ENCODE data around the gene ROM1.
"Not testable (repeated sequence)": the region's sequence is repeated elsewhere in the genome, so short reads cannot be mapped to it uniquely, and the experiment has no call there.

Gene ROM1

GRCh38 chr11:62577046-62577714, 35.9 kb upstream of the ROM1 start:
- Mint-ChIP-seq H3K27ac (peak overlapping the region; percentile 60), H3K4me1 (ENCODE audit: low read depth) (peaks cover 26% of the 10 kb centered on the region), H3K9me3 (no peaks in the 10 kb centered on the region), H3K4me3 (no peak overlapping the region), H3K27me3 (no peaks in the 10 kb centered on the region), H3K36me3 (ENCODE audit: low read depth) (peaks cover 88% of the 10 kb centered on the region)
- DNase-seq: no peak

- no peaks in the 10 kb centered on the region for H3K27me3 Mint-ChIP-seq
- no peaks in the 10 kb centered on the region for H3K9me3 Mint-ChIP-seq
- no peak overlapping the region for H3K27ac Mint-ChIP-seq
- no peak overlapping the region for H3K4me3 Mint-ChIP-seq
- peaks cover 86% of the 10 kb centered on the region for H3K36me3 Mint-ChIP-seq (ENCODE audit: low read depth)
- H3K4me1 Mint-ChIP-seq (ENCODE audit: low read depth): peaks cover 19% of the 10 kb centered on the region
- no peak for DNase-seq
Measured at GRCh38 chr11:62578541-62578940, 34.5 kb upstream of the ROM1 start.

- Mint-ChIP-seq H3K4me1 (ENCODE audit: low read depth) (peaks cover 19% of the 10 kb centered on the region), H3K27ac (no peak overlapping the region), H3K4me3 (no peak overlapping the region), H3K36me3 (ENCODE audit: low read depth) (peaks cover 87% of the 10 kb centered on the region), H3K27me3 (no peaks in the 10 kb centered on the region), H3K9me3 (no peaks in the 10 kb centered on the region)
- no peak for DNase-seq
Measured at GRCh38 chr11:62579252-62579651, 33.8 kb upstream of the ROM1 start.

GRCh38 chr11:62580959-62581715, 31.9 kb upstream of the ROM1 start:
- Mint-ChIP-seq H3K4me1 (ENCODE audit: low read depth) (peaks cover 10% of the 10 kb centered on the region), H3K27ac (peak overlapping the region; percentile 23), H3K27me3 (no peaks in the 10 kb centered on the region), H3K36me3 (ENCODE audit: low read depth) (peaks cover 78% of the 10 kb centered on the region), H3K9me3 (no peaks in the 10 kb centered on the region), H3K4me3 (no peak overlapping the region)
- no peak for DNase-seq

- DNase-seq, H3K27me3 Mint-ChIP-seq, H3K4me3 Mint-ChIP-seq, H3K9me3 Mint-ChIP-seq, H3K27ac Mint-ChIP-seq: not testable (repeated sequence)
- Mint-ChIP-seq H3K4me1 (ENCODE audit: low read depth) (peaks cover 10% of the 10 kb centered on the region), H3K36me3 (ENCODE audit: low read depth) (peaks cover 77% of the 10 kb centered on the region)
Measured at GRCh38 chr11:62581735-62582134, 31.3 kb upstream of the ROM1 start.

- H3K9me3 Mint-ChIP-seq, DNase-seq, H3K4me3 Mint-ChIP-seq, H3K27me3 Mint-ChIP-seq: not testable (repeated sequence)
- H3K27ac Mint-ChIP-seq: peak overlapping the region; percentile 40
- H3K36me3 Mint-ChIP-seq (ENCODE audit: low read depth): peaks cover 79% of the 10 kb centered on the region
- H3K4me1 Mint-ChIP-seq (ENCODE audit: low read depth): peaks cover 30% of the 10 kb centered on the region
Measured at GRCh38 chr11:62585356-62585755, 27.7 kb upstream of the ROM1 start.

GRCh38 chr11:62588966-62589637, 24.0 kb upstream of the ROM1 start:
- Mint-ChIP-seq H3K9me3 (no peaks in the 10 kb centered on the region), H3K27ac (peak overlapping the region; percentile 97), H3K4me1 (ENCODE audit: low read depth) (peaks cover 52% of the 10 kb centered on the region), H3K4me3 (peak overlapping the region; percentile 97), H3K36me3 (ENCODE audit: low read depth) (peaks cover 81% of the 10 kb centered on the region), H3K27me3 (no peaks in the 10 kb centered on the region)
- no peak for DNase-seq

GRCh38 chr11:62591448-62592145, 21.5 kb upstream of the ROM1 start, which contains the start of gene TUT1:
TSS of gene TUT1 (minus strand) at chr11:62591523. CDS start at chr11:62591485, 38 bp downstream.
- peak; percentile 94 for DNase-seq
- H3K27ac Mint-ChIP-seq: peak within 1 kb of the TSS; percentile 97
- peak within 1 kb of the TSS; percentile 97 for H3K4me3 Mint-ChIP-seq
- H3K9me3 Mint-ChIP-seq: no peaks in the 10 kb centered on the region
- peaks cover 91% of the 10 kb centered on the region for H3K36me3 Mint-ChIP-seq (ENCODE audit: low read depth)
- H3K4me1 Mint-ChIP-seq (ENCODE audit: low read depth): peaks cover 58% of the 10 kb centered on the region
- no peaks in the 10 kb centered on the region for H3K27me3 Mint-ChIP-seq

- peak overlapping the region; percentile 97 for H3K4me3 Mint-ChIP-seq
- H3K4me1 Mint-ChIP-seq (ENCODE audit: low read depth): peaks cover 62% of the 10 kb centered on the region
- DNase-seq: no peak
- no peaks in the 10 kb centered on the region for H3K9me3 Mint-ChIP-seq
- H3K27me3 Mint-ChIP-seq: no peaks in the 10 kb centered on the region
- peaks cover 92% of the 10 kb centered on the region for H3K36me3 Mint-ChIP-seq (ENCODE audit: low read depth)
- peak overlapping the region; percentile 97 for H3K27ac Mint-ChIP-seq
Measured at GRCh38 chr11:62592146-62592815, 20.8 kb upstream of the ROM1 start.

GRCh38 chr11:62592989-62593421, 20.1 kb upstream of the ROM1 start:
- no peak for DNase-seq
- peaks cover 92% of the 10 kb centered on the region for H3K36me3 Mint-ChIP-seq (ENCODE audit: low read depth)
- peaks cover 64% of the 10 kb centered on the region for H3K4me1 Mint-ChIP-seq (ENCODE audit: low read depth)
- peak overlapping the region; percentile 3 for H3K4me3 Mint-ChIP-seq
- no peaks in the 10 kb centered on the region for H3K27me3 Mint-ChIP-seq
- H3K27ac Mint-ChIP-seq: peak overlapping the region; percentile 97
- no peaks in the 10 kb centered on the region for H3K9me3 Mint-ChIP-seq

GRCh38 chr11:62593434-62594044, 19.5 kb upstream of the ROM1 start:
- Mint-ChIP-seq H3K36me3 (ENCODE audit: low read depth) (peaks cover 93% of the 10 kb centered on the region), H3K4me3 (peak overlapping the region; percentile 66), H3K27ac (peak overlapping the region; percentile 93), H3K27me3 (no peaks in the 10 kb centered on the region), H3K9me3 (no peaks in the 10 kb centered on the region), H3K4me1 (ENCODE audit: low read depth) (peaks cover 66% of the 10 kb centered on the region)
- DNase-seq: peak; percentile 81

- Mint-ChIP-seq H3K4me1 (ENCODE audit: low read depth) (peaks cover 70% of the 10 kb centered on the region), H3K27ac (peak overlapping the region; percentile 93), H3K4me3 (no peak overlapping the region), H3K27me3 (no peaks in the 10 kb centered on the region), H3K9me3 (no peaks in the 10 kb centered on the region), H3K36me3 (ENCODE audit: low read depth) (peaks cover 95% of the 10 kb centered on the region)
- no peak for DNase-seq
Measured at GRCh38 chr11:62595124-62595523, 17.9 kb upstream of the ROM1 start.

GRCh38 chr11:62599069-62599696, 13.9 kb upstream of the ROM1 start:
- H3K27ac Mint-ChIP-seq: peak overlapping the region; percentile 93
- H3K4me3 Mint-ChIP-seq: peak overlapping the region; percentile 94
- no peaks in the 10 kb centered on the region for H3K9me3 Mint-ChIP-seq
- H3K27me3 Mint-ChIP-seq: no peaks in the 10 kb centered on the region
- peaks cover 92% of the 10 kb centered on the region for H3K36me3 Mint-ChIP-seq (ENCODE audit: low read depth)
- peaks cover 62% of the 10 kb centered on the region for H3K4me1 Mint-ChIP-seq (ENCODE audit: low read depth)
- DNase-seq: peak; percentile 92

Data from activated T-cell treated with anti-CD3 and anti-CD28 coated beads, Interleukin-2, amount 50 U/mL, for 24 hours (primary cell).